ENCODE measurements around the gene FASN.

The FASN gene

DNA sequence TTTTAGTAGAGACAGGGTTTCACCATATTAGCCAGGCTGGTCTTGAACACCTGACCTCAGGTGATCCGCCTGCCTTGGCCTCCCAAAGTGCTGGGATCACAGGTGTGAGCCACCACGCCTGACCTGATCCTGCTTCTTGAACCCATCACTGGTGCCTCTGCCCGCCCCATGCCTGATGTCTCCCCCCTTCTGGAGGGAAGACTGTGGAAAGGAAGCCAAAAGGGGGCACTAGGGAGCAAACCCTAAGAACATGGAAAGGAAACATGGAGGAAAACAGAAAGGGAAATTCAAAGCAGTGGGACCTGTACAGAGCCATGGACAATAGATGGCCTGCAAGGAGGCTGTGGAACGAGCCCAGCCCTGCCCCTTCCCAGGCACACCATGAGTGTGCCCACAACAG lies 31.1 kb upstream of the FASN start:
- TF ChIP-seq, protein P1, sequence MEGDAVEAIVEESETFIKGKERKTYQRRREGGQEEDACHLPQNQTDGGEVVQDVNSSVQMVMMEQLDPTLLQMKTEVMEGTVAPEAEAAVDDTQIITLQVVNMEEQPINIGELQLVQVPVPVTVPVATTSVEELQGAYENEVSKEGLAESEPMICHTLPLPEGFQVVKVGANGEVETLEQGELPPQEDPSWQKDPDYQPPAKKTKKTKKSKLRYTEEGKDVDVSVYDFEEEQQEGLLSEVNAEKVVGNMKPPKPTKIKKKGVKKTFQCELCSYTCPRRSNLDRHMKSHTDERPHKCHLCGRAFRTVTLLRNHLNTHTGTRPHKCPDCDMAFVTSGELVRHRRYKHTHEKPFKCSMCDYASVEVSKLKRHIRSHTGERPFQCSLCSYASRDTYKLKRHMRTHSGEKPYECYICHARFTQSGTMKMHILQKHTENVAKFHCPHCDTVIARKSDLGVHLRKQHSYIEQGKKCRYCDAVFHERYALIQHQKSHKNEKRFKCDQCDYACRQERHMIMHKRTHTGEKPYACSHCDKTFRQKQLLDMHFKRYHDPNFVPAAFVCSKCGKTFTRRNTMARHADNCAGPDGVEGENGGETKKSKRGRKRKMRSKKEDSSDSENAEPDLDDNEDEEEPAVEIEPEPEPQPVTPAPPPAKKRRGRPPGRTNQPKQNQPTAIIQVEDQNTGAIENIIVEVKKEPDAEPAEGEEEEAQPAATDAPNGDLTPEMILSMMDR (IDR thresholded peaks at IDR 0.05; ENCODE audit: low read depth, low read length): no peak; the same call in none of the 2 replicates
- no peak for DNase-seq (ENCODE audit: extremely low read depth, low read depth)

DNA sequence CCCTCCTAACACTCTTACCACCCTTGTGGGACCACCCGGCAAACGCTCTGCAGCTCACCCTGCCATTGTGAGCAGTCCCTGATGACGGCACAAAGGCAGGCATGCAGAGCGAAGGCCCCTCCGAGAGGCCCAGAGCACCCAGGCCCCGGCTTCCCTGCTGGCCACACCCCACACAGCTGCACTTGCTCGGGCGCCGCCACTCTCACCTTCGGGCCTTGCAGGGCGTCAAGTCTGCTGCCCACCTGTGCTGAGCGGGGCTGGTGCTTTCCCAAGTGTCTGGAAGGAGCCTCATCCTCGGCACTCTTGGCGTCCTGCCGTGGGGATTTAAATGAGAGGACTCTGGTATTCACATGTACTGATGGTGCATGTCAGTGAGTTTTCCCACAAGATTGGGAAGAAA lies 30.3 kb upstream of the FASN start:
- TF ChIP-seq, protein P1 (IDR thresholded peaks at IDR 0.05; ENCODE audit: low read depth, low read length): no peak
- DNase-seq (ENCODE audit: extremely low read depth, low read depth): no peak

DNA sequence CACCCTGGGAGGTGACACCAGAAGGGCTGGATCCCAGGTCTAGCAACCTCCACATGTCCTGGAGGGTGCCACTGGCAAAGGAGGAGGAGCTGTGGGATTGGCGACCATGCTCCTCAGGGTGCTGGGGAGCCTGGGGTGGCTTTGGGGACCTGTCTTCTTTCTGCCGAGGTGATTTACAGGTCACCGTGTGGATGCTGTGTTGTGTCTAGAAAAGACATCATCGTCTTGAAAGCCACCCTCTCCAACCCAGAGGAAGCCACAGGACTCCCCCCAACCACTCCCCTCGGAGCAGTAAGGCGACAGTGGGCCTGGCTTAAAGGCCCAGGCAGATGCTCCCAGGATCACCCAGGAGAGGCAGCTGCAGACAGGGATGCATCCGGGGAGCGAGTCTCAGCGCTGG lies 29.7 kb upstream of the FASN start:
- DNase-seq (ENCODE audit: extremely low read depth, low read depth): no peak
- TF ChIP-seq, protein P1 (IDR thresholded peaks at IDR 0.05; ENCODE audit: low read depth, low read length): no peak

DNA sequence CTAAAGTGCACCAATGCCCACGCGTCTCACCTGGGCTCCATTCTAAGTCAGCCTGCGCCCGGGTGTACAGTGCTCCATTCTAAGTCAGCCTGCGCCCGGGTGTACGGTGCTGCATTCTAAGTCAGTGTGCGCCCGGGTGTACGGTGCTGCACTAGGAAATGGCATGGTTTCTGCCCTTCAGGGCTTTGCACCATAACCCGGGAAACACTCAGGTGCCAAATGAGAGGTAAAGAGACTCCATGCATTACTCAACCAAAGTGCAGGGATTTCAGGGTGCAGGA lies 29.2 kb upstream of the FASN start:
- no peak for DNase-seq (ENCODE audit: extremely low read depth, low read depth)
- TF ChIP-seq, protein P1 (IDR thresholded peaks at IDR 0.05; ENCODE audit: low read depth, low read length): no peak

DNA sequence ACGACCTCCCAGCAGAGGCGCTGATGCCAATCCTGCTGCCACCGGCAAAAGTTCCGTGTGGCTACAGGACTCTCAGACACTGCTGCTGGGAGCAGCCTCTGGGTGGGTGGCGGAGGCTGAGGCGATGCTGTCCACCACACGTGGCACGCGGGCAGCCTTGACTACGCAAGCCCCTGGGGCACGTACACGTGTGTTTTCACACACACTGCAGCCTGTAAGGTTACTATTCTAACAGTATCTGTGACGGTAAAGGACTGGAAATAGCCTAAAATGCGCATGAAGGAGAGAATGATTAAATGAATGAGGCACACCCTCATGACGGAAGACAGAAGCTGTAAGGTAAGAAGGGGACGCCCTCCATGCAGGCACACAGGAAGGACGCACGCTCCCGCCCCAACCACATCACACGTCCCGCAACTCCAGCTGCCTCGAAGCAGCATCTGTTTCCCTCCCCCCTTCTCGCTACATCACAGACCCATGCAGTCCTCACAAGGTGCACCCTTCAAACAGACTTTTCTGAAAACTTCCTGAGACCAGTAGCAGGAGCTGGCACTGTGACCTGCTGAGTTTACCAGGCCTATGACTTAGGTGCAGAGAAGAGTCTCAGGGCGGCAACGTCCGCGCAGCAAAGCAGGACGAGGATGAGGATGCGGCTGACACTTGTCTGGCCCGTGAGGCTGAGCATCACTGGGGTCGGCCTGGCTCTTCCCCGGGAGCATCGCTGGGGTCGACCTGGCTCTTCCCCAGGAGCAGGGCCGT lies 28.7 kb upstream of the FASN start:
- DNase-seq (ENCODE audit: extremely low read depth, low read depth): no peak
- TF ChIP-seq, protein P1 (IDR thresholded peaks at IDR 0.05; ENCODE audit: low read depth, low read length): no peak

DNA sequence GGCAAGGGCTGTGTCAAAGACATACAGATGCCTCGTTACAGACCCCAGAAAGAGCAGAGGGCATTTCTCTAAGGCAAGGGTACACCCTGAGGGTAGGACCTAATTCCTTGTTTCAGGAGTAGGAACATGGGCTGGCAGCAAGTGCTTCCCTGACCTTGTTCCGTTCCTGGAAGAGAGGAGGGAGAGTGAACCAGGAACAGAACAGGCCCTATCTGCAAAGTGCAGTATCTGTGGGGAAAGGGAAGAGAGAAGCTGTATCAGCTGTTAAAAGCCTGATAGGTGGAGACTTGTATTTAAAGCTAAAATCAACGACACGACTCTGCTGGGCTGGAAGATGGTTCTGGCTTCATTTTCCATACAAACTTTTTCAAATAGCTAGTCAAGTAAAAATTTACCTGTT lies 26.1 kb upstream of the FASN start:
- TF ChIP-seq, protein P1 (IDR thresholded peaks at IDR 0.05; ENCODE audit: low read depth, low read length): no peak
- DNase-seq (ENCODE audit: extremely low read depth, low read depth): no peak

DNA sequence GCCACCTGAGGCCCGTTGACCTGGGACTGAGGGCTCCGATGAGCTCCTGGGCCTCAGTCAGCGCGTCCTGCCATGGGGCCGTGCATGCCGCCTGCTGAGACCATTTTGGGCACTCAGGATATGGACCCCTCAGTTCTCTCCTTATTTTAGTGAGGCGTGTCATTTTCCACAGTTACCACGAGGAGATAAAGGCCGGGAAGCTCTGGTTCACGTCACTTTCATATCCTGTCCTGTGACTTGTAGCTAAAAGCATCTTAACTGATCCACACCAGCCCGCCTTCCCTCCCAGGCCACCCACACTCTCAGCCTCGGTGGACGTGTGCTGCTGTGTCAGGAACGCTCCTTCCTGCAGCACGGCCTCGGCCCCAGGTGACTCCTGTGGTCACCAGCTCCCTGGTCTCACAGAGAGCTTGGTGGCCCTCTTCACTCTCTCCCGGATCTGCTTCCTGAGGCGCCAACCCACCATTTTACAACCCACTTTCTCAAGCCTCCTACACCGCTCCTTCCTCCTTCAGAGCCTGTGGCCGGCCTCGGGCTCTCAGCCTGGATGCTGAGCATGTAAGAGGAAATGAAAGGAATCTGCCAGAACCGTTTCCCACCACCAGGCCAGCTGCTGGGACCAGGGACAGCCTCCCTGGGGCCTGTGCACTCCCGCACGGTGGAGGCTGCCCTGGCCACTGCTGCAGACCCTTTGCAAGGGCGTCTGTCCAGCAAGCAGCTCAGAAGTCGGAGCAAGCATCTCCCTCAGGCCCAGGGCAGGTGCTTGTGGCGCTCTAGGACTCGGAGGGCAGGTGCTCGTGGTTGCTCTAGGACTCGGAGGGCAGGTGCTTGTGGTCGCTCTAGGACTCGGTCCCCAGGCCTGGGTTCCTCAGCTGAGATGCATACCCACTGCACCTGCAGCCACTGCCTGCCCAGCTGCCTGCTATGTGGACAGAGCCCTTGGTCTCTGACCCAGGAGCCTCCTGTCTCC lies 23.9 kb upstream of the FASN start:
- TF ChIP-seq, protein P1 (IDR thresholded peaks at IDR 0.05; ENCODE audit: low read depth, low read length): no peak
- DNase-seq (ENCODE audit: extremely low read depth, low read depth): no peak
